HepG2 (cell line): ENCODE results near the gene FOLR3. TPM values are rescaled to one million over a fixed set of nuclear protein-coding genes. Genes with fewer than 3 reads are reported as not detected.

ENCODE experiments used
- ATAC-seq: fragments of 200-7000 bp; cut with Tn5 transposase; 3 replicates; pipeline ENCODE4 v1.9.1; 2020; ENCODE audit warnings: mild to moderate bottlenecking, moderate library complexity
- BruUV-seq: library from RNA; stranded (reverse); fragments of 400-500 nt; replicated peaks from 2 replicates; lab custom pipeline; 2021; lab: Mats Ljungman, UMichigan
- CTCF ChIA-PET: fragments of 300-600 bp; formaldehyde crosslinking; extraction: SDS; loops from one replicate; lab custom pipeline; 2021; ENCODE audit warnings: low total read pairs, inconsistent platforms, low intra/inter-chr PET ratio; lab: Yijun Ruan, JAX
- POLR2A ChIA-PET: fragments of 350-600 bp; sonication (Branson Sonifier 250); formaldehyde crosslinking; loops from one replicate; lab custom pipeline; 2020; ENCODE audit warnings: antibody characterized with exemption, inconsistent platforms; lab: Yijun Ruan, JAX
- DNase-seq: peaks from one replicate; pipeline ENCODE4 v3.0.0-alpha.2; 2015; ENCODE audit warnings: low spot score
- FAIRE-seq: peaks from 3 replicates; lab custom pipeline; 2011; peaks lifted over from hg19 to GRCh38; lab: Jason Lieb, UNC
- H2AFZ ChIP-seq: one replicate; pipeline ENCODE4 v1.6.1; 2011; ENCODE audit warnings: low read length, inconsistent platforms
- H3K27ac ChIP-seq: fragments of 300-600 bp; 3 replicates; pipeline ENCODE4 v1.8.0; 2011; ENCODE audit warnings: mixed run types, mild to moderate bottlenecking, mixed read lengths, low read length, inconsistent platforms; ENCODE audit not compliant: insufficient read depth; ENCODE audit errors: extremely low read length
- H3K27me3 ChIP-seq, 2 experiments: fragments of 200-600 bp in 1 of 2; 2 replicates in 1 of 2; 3 replicates in 1 of 2; pipeline versions ENCODE4 v1.6.0 to v1.8.0; 2011; ENCODE audit warnings: low read length in 2 of 2, mild to moderate bottlenecking in 2 of 2, moderate library complexity in 2 of 2, inconsistent platforms in 1 of 2; ENCODE audit not compliant: insufficient read depth in 2 of 2, control insufficient read depth in 1 of 2
- H3K36me3 ChIP-seq, 2 experiments: fragments of 200-600 bp in 1 of 2; replicated peaks in 1 of 2; 2 replicates in 1 of 2; 3 replicates in 1 of 2; pipeline versions ENCODE4 v1.5.1 to v1.8.0; 2011; ENCODE audit warnings: low read length in 2 of 2, inconsistent platforms in 1 of 2; ENCODE audit not compliant: insufficient read depth in 2 of 2, control insufficient read depth in 1 of 2
- H3K4me1 ChIP-seq: 2 replicates; pipeline ENCODE4 v1.5.1; 2012; ENCODE audit warnings: low read length, inconsistent platforms; ENCODE audit not compliant: insufficient read depth
- H3K4me2 ChIP-seq: 2 replicates; pipeline ENCODE4 v1.6.0; 2011; ENCODE audit warnings: low read depth, low read length, inconsistent platforms
- H3K4me3 ChIP-seq, 3 experiments: fragments of 200-600 bp in 1 of 3; sonication (generic), shearing (Covaris generic) in 1 of 3; replicated peaks in 1 of 3; 2 replicates each; pipeline ENCODE4 v1.5.1; 2011 to 2016; ENCODE audit warnings: low read length in 3 of 3, inconsistent platforms in 2 of 3, low read depth in 2 of 3, mild to moderate bottlenecking in 2 of 3, control low read depth in 1 of 3, mixed read lengths in 1 of 3; ENCODE audit not compliant: insufficient read depth in 1 of 3
- H3K79me2 ChIP-seq: one replicate; pipeline ENCODE4 v1.6.1; 2011; ENCODE audit warnings: low read length, inconsistent platforms; ENCODE audit not compliant: insufficient read depth
- H3K9ac ChIP-seq: 2 replicates; pipeline ENCODE4 v1.6.0; 2011; ENCODE audit warnings: mild to moderate bottlenecking, low read depth, low read length, inconsistent platforms; ENCODE audit not compliant: insufficient read depth
- H3K9me3 ChIP-seq: 2 replicates; pipeline ENCODE4 v1.5.1; 2012; ENCODE audit warnings: mild to moderate bottlenecking, low read length
- H4K20me1 ChIP-seq: 2 replicates; pipeline ENCODE4 v1.6.0; 2011; ENCODE audit warnings: inconsistent platforms, mild to moderate bottlenecking, low read length, moderate library complexity; ENCODE audit not compliant: insufficient read depth
- AHDC1 ChIP-seq: sonication (generic); formaldehyde crosslinking; IDR thresholded peaks from 2 replicates; pipeline ENCODE4 v1.5.1; 2020; ENCODE audit warnings: mild to moderate bottlenecking, missing genetic modification reagents, borderline replicate concordance
- HES4 ChIP-seq: sonication (generic); formaldehyde crosslinking; IDR thresholded peaks from 2 replicates; pipeline ENCODE4 v1.9.0; 2021; ENCODE audit warnings: mild to moderate bottlenecking, missing genetic modification reagents, borderline replicate concordance
- NFAT5 ChIP-seq: sonication (generic); formaldehyde crosslinking; IDR thresholded peaks from 2 replicates; pipeline ENCODE4 v1.4.0; 2020; ENCODE audit warnings: missing genetic modification reagents
- RNF2 ChIP-seq: fragments of 450-650 bp; conservative IDR thresholded peaks from 2 replicates; pipeline ENCODE4 v1.6.1; 2016; ENCODE audit warnings: low read depth
- ZBTB4 ChIP-seq: sonication (generic); formaldehyde crosslinking; IDR thresholded peaks from 2 replicates; pipeline ENCODE4 v1.4.0; 2020; ENCODE audit warnings: missing genetic modification reagents, mild to moderate bottlenecking, borderline replicate concordance
- ZMAT5 ChIP-seq: sonication (generic); formaldehyde crosslinking; IDR thresholded peaks from 2 replicates; pipeline ENCODE4 v1.5.0; 2020; ENCODE audit warnings: mild to moderate bottlenecking, low read depth, missing genetic modification reagents, borderline replicate concordance
- ZNF143 ChIP-seq: sonication (generic); formaldehyde crosslinking; IDR thresholded peaks from 2 replicates; pipeline ENCODE4 v1.4.0; 2020; ENCODE audit warnings: missing genetic modification reagents
- WGBS: methylation state at CpG from one replicate; pipeline ENCODE4 v1.1.6; 2017; ENCODE audit warnings: low lambda C conversion rate; 5-methylcytosine and 5-hydroxymethylcytosine counted together
- in situ Hi-C: cut with HindIII; loops from 2 replicates; pipeline ENCODE4 v1.10.0; 2017; ENCODE audit warnings: low pct_unique_long_range_greater_than_20kb; ENCODE audit not compliant: extremely low pct_ligation_motif_present
- intact Hi-C: fragments of 100-400 bp; cut with micrococcal nuclease; formaldehyde crosslinking; loops from one replicate; pipeline ENCODE4 v1.10.0; 2022; ENCODE audit not compliant: unreplicated experiment
- polyA plus RNA-seq, 8 experiments: library from polyadenylated mRNA; depleted of rRNA in 3 of 8; stranded (reverse) in 7 of 8; unstranded in 1 of 8; fragments of >200 nt; fragmentation: Illumina TruSeq in 4 of 8; extraction: Trizol in 4 of 8; gene quantifications; 2 replicates each; pipeline versions ENCODE4 v1.2.1 to v1.2.3, GENCODE V29; 2011 to 2016; ENCODE audit warnings: low read depth in 4 of 8, missing spikeins in 1 of 8, mixed read lengths in 1 of 8; ENCODE audit not compliant: insufficient read depth in 1 of 8
- total RNA-seq, 5 experiments: library from RNA; depleted of rRNA; stranded (reverse); fragments of >200 nt; fragmentation: Illumina TruSeq; extraction: Trizol; gene quantifications; 2 replicates each; pipeline ENCODE4 v1.2.3, GENCODE V29; 2016; ENCODE audit warnings: low read depth in 1 of 5

The FOLR3 gene
- total and polyA plus RNA-seq, 2 of the 13 experiments (the other 11 are each of a cell fraction or from before 2014, with no cell fraction given): not detected

GRCh38 chr11:72103754-72104167 lies 31.8 kb upstream of the FOLR3 start:
- Histone ChIP-seq H3K79me2 (peaks cover 31% of the 10 kb centered on the region), H2AFZ (no peak overlapping the region), H3K9me3 (no peaks in the 10 kb centered on the region), H3K9ac (no peak overlapping the region; the same call in 1 of the 2 replicates), H3K27me3 (no peaks in the 10 kb centered on the region; a peak in 1 of 5 replicates), H3K4me1 (peaks cover 39% of the 10 kb centered on the region), H3K4me3 (0 out of 6 replicates have a peak overlapping the region, but pooled peaks of 1 of the 3 experiments have one; percentile 12), H3K27ac (peak overlapping the region; percentile 62), H3K36me3 (peaks cover 3 to 13% of the 10 kb centered on the region in 2 experiments; a peak in 3 of 5 replicates), H4K20me1 (no peaks in the 10 kb centered on the region), H3K4me2 (peak overlapping the region; percentile 51)
- TSS peak; percentile 91 for BruUV-seq
- no peak for FAIRE-seq
- no peak for DNase-seq
- intact Hi-C loops: loop anchor here (1.0 to 2.0 kb wide), 2 partner anchors 9 to 23 kb away; partner anchors contain the start of genes ANAPC15, LRRC51 and NUMA1
- in situ Hi-C loops: no loop called here
- no peak for ATAC-seq
- ChIA-PET CTCF (no interaction called here), POLR2A (interaction anchor here (1.3 to 2.4 kb wide), 2 partner anchors 9 to 63 kb away, joined by 5 to 13 read pairs; partner anchors contain the start of gene ANAPC15)
- 99% methylated on average over 9 of the region's 11 CpGs for WGBS
- TF ChIP-seq ZBTB4 (CRISPR knock-in tag) (0 out of 2 replicates have a peak, but pooled peaks have one; percentile 18), HES4 (CRISPR knock-in tag) (0 out of 2 replicates have a peak, but pooled peaks have one; percentile 44), RNF2 (0 out of 2 replicates have a peak, but pooled peaks have one; percentile 57), ZNF143 (CRISPR knock-in tag) (0 out of 2 replicates have a peak, but pooled peaks have one; percentile 22), ZMAT5 (CRISPR knock-in tag) (no peak), AHDC1 (0 out of 2 replicates have a peak, but pooled peaks have one; percentile 15), NFAT5 (CRISPR knock-in tag) (0 out of 2 replicates have a peak, but pooled peaks have one; percentile 10)
